ENCODE results near the gene CTIF.
"Not testable (repeated sequence)": the region's sequence is repeated elsewhere in the genome, so short reads cannot be mapped to it uniquely, and the experiment has no call there.

CTIF gene

GRCh38 chr18:48649231-48649630, 110.4 kb downstream of the CTIF start:
- no peak for DNase-seq

DNA sequence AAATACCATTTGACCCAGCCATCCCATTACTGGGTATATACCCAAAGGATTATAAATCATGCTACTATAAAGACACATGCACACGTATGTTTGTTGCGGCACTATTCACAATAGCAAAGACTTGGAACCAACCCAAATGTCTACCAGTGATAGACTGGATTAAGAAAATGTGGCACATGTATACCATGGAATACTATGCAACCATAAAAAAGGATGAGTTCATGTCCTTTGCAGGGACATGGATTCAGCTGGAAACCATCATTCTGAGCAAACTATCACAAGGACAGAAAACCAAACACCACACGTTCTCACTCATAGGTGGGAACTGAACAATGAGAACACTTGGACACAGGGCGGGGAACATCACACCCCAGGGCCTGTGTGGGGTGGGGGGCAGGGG, 115.8 kb downstream of the CTIF start:
- not testable (repeated sequence) for DNase-seq

GRCh38 chr18:48655508-48655907, 116.7 kb downstream of the CTIF start:
- DNase-seq = no peak

DNA sequence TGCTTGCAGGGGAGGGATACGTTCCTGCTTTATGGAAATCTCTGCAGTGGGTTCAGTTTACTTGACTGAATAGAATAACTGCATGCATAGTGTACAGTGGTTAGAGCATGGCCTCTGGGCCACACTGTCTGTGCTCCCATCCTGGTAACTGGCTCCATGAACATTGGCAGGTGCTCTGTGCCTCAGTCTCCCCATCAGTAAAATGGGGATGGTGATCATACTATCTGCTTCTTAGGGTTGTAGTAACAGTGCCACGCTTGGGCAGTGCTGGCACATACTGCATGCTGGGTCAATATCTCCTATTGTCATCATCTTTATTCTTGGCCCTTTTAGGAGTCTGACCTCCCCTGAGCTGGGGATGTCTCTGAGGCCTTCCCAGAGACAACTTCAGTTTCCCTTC, 117.3 kb downstream of the CTIF start:
- DNase-seq = no peak

GRCh38 chr18:48656582-48656981, 117.8 kb downstream of the CTIF start:
- no peak for DNase-seq

DNA sequence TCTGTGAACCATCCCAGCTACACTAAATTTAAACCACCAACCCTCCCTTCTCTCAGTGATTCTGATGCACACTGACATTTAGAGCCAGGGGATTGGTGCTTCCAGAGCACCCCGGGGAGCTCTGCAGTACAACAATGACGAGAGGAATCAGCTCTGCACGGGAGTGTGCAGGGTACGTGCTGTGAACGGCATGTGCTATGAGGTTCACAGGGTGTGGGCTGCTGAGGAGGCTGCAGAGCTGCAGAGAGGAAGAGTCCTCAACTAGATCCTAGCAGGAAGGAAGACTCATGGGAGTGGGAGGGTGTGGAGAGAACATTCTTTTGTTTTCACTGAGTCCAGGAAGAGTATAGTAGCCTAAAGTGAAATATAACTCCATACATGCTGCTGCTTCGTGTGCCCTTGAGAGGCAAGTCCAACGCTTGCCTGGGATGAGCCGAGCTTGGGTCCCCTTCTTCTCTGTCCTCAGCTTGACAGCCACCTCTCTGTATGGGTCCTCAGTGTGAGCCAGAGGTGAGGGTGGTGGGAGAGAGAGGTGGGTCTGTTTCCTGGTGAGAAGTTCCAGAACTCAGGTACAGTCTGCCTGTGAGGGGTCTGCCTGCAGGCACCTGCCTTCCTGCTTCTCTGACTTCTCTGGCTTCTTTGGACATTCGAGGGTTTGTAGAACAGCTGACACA, 118.8 kb downstream of the CTIF start:
- DNase-seq = peak in 3 of 4 experiments; percentile 45 to 69 (median 55)

GRCh38 chr18:48658721-48659120, 119.9 kb downstream of the CTIF start:
- DNase-seq = no peak

DNA sequence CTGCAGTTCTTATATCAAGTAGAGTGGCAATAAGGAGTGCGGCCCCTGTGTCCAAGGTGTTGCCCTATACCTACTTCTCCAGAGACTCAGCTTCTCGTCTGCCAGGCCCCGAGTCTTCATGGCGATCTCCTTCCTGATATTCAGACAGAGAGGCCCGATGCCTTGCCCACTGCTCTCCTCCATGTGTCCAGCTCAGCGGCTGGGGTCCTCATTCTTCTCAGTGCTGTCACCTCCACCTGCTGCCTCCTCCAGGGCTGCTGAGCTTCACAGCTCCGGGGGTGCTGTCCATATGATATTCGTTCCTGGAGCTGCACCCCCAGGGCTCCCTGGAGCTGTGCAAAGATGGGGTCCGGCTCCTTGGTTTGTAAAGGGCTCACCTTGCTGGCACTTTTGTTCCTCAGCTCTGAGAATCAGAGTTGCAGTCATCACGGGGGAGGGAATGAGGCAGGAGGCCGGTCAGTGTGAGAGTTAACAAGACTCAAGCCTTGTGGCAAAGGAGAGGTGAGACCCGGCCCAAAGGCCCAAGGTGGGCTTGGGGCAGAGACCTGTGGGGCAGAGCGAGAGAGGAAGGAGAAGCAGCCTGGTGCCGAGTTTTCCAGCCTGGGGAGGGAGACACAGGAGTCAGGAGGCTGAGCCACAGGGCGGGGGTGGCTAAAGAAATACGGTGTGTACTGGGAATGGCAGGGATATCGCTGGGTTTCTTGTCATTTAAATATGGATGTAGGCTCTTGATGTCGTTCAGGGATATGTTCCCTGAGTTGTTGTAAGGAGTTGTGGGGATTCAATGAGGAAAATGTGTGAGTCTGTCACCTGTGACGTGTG, 120.6 kb downstream of the CTIF start:
- DNase-seq = no peak

- DNase-seq = no peak
Observed at GRCh38 chr18:48660346-48661228, 121.8 kb downstream of the CTIF start.

DNA sequence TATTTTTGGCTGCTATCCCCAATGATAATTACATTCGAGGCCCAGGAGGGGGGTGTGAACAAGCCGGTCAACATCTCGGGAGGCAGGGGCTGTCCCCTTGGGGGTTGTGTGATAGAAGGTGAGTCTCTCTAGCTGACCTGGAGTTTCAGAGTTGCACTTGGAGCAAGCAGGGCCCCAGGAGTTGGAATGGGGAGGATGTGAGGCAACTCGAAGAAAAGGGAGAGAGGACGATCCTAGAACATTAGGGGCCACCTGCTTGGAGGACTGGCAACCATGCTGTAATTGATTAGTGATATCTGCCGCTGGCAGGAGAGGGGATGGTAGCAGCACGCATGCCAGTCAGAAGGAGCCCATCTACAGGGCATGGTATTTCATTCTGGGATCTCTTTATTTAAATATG, 122.6 kb downstream of the CTIF start:
- no peak for DNase-seq

- peak; percentile 66 to 80 (median 74) for DNase-seq
Observed at GRCh38 chr18:48662011-48662661, 123.3 kb downstream of the CTIF start.

GRCh38 chr18:48663096-48663930, 124.5 kb downstream of the CTIF start:
- no peak for DNase-seq

DNA sequence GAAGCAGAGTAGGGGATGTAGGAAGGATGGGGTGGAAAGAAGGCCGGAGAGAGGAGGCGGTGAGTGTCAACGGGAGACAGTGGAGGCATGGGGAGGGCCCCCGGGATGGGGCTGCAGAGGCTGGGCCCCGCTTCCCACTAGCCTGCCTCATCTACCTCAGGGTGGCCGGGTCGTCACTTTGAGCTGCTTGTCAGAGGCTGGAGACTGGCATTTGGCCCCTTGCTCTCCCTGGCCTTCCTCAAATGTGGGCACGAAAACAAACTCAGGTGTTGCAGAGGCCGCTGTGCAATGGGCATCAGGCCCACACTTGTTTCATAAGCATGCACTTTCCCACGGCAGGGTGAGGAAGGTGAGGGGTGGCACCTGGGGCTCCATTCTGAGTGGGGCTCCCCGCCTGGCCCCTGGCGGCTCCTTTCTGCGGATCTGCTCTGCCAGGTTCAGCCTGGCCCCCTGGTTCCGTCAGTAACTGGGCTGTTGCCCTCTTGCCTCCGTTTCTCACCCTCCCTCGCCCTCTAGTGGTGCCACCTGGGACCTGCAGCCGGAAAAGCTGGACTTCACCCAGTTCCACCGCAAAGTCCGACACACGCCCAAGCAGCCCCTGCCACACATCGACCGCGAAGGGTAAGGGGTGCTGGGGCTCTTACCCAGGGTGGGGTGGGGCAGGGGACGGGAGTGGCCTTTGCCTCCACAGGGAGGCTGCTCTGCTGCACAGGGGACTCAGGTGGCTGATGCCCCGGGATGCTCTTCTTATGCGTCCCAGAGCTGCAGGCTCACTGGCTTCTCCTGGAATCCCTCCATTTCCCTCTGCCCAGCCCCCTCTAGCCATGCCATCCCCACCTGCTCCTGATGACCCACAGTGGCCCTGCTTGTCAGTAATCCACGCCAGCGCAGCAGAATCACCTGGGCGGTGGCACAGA, 125.4 kb downstream of the CTIF start:
- DNase-seq = peak; percentile 56 to 75 (median 68)

DNA sequence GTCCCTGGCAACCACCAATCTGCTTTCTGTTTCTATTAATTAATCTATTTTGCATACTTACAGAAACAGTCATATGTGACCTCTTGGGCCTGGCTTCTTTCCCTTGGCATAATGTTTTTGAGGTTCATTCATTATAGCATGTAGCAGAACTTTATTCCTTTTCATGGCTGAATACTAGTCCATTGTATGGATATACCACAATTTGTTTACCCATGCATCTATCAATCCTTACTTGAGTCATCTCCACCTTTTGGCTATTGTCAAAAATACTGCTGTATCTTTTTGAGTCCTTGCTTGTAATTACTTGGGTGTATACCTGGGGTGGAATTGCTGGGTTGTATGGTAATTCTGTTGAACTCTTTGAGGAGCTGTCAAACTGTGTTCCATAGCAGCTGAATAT, 126.8 kb downstream of the CTIF start:
- no peak for DNase-seq

GRCh38 chr18:48666613-48667012, 127.8 kb downstream of the CTIF start:
- DNase-seq = no peak

DNA sequence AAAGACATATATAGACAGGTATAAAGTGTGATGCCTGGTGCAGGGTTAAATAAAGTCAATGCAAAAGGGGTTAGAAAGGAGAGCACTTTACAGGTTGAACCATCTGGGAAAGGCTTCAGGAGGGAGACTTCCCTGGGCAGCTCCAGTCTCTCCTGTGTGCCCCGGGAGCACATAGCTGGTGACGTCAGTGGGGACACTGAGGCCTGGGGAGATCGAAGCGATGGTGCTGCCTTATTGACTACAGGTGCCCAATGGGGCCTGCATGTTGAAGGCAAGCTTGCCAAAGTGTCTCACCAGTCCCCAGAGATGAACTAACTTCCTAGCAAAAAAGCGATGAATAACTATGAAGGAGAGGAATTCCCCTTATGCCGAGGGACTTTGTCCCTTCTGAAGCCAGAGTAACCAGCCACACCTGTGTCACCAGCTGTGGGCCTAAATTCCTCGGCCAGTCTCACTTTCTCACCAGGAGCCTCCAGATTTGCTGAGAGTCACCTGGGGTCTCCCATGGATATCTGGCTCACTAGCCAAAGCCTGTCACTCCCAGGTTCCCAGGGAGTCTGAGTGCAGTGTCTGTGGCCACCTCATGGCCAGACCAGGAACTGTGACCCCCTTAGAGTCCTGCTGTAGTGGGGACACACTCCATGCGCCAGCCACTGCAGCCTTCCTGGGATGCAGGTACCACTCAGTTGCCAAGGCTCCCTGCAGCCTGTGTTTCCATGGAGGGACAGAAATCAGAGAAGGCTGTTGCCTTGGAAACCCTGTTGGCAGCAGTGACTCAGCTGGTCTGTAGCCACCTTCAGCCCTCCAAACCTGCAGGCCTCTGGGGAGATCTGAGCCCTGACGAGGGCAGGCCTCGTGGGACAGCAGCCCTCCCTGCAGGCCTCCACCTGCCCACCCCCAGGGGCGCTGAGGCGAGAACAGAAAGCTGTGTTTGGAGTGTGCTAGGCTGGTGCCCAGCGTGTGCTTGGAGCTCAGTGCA, 128.7 kb downstream of the CTIF start:
- no peak for DNase-seq

DNA sequence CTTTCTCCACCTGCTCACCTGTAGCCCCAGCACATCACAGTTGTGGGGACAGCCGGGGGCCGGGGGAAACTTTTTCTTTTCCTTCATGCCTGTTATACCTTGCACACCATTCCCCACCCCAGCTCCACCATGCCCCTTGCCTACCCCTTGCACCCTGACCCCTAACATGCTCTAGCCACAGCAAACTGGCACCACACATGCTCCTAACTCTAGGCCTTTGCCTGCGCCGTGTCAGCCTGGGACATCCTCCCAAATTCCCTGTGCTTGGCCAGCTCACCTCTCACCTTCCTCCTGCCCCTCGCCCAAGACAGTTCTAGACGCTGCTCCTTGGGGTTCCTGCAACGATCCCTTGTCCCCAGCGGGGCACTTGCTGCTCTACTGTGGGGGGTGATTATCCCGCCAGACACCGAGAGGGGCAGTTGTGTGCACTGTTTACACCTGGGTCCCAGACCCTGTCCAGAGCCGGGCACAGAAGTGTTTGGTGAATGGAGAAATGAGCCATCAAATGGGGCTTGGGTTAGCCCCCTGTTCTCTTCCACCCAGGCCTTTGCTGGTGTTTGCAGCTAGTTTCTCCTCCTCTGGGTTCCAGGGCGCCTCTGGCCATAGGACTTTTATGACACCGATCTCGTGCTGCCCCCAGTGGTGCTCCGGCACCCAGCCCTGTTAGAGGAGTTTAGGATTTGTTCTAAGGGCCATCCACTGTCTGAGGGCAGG, 129.8 kb downstream of the CTIF start:
- no peak for DNase-seq

DNA sequence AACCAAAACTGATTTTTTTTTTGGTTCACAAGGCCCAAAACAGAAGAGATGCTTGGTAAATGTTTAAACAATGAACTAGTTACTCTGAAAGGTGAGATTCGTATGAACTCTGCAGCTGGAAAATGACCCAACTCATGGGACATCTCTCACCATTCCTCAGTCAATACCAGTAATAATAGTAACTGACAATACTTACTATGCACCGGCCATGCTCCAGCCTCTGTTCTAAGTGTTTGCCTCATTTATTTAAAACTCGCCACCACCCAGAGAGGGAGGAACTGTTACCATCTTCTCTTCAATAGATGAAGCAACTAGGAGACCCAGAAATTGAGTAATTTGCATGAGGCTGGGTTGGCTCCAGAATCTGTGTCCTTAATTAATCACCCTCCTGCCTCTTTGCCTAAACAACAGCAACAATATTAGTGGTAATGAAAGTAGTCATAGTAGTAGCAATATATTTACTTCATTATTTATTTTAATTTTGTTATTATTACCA, 130.4 kb downstream of the CTIF start:
- no peak for DNase-seq
